Body of pancreas (tissue), 4 donors: Measurements from ENCODE around the gene SDHC.
"Not testable (repeated sequence)": the region's sequence is repeated elsewhere in the genome, so short reads cannot be mapped to it uniquely, and the experiment has no call there.

ENCODE experiments used
- POLR2A ChIP-seq, 3 donors: fragments of 450-650 bp; IDR thresholded peaks; one replicate each; pipeline ENCODE4 v1.6.1; 2016; ENCODE audit warnings: antibody characterized with exemption in 3 of 3, mild to moderate bottlenecking in 2 of 3
- TF ChIP-seq, protein P1 (sequence below), 7 experiments: fragments of 450-650 bp in 4 of 7; fragments of 200-600 bp in 3 of 7; sonication (generic) in 3 of 7; IDR thresholded peaks; one replicate each; pipeline ENCODE4 v1.5.1; 2016 to 2019; ENCODE audit warnings: antibody characterized with exemption in 7 of 7

DNA sequence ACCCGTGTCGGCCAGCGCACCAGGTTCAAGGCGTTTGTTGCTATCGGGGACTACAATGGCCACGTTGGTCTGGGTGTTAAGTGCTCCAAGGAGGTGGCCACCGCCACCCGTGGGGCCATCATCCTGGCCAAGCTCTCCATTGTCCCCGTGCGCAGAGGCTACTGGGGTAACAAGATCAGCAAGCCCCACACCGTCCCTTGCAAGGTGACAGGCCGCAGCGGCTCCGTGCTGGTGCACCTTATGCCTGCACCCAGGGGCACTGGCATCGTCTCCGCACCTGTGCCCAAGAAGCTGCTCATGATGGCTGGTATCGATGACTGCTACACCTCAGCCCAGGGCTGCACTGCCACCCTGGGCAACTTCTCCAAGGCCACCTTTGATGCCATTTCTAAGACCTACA, 92.4 kb downstream of the SDHC start:
- TF ChIP-seq, protein P1, sequence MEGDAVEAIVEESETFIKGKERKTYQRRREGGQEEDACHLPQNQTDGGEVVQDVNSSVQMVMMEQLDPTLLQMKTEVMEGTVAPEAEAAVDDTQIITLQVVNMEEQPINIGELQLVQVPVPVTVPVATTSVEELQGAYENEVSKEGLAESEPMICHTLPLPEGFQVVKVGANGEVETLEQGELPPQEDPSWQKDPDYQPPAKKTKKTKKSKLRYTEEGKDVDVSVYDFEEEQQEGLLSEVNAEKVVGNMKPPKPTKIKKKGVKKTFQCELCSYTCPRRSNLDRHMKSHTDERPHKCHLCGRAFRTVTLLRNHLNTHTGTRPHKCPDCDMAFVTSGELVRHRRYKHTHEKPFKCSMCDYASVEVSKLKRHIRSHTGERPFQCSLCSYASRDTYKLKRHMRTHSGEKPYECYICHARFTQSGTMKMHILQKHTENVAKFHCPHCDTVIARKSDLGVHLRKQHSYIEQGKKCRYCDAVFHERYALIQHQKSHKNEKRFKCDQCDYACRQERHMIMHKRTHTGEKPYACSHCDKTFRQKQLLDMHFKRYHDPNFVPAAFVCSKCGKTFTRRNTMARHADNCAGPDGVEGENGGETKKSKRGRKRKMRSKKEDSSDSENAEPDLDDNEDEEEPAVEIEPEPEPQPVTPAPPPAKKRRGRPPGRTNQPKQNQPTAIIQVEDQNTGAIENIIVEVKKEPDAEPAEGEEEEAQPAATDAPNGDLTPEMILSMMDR (IDR thresholded peaks at IDR 0.05): not testable (repeated sequence)
- not testable (repeated sequence) for TF ChIP-seq POLR2A (IDR thresholded peaks at IDR 0.05)
